Activated CD8-positive, alpha-beta T cell treated with anti-CD3 and anti-CD28 coated beads for 36 hours (primary cell): Measurements from ENCODE around the gene CFAP299. TPM values are rescaled to one million over a fixed set of nuclear protein-coding genes. Genes with fewer than 3 reads are reported as not detected.

Experiments used
- ATAC-seq: fragments of 200-7000 bp; cut with Tn5 transposase; one replicate; pipeline ENCODE4 v1.10.0; 2021; ENCODE audit warnings: mild to moderate bottlenecking, moderate library complexity
- CTCF ChIA-PET: fragments of 350-600 bp; sonication (Branson Sonifier 250); formaldehyde crosslinking; loops from one replicate; lab custom pipeline; 2021; ENCODE audit warnings: antibody characterized with exemption; lab: Charles Lee
- POLR2A ChIA-PET: fragments of 350-600 bp; sonication (Branson Sonifier 250); formaldehyde crosslinking; loops from one replicate; lab custom pipeline; 2021; ENCODE audit warnings: antibody characterized with exemption; lab: Charles Lee
- DNase-seq: peaks from one replicate; pipeline ENCODE4 v3.0.0-alpha.2; 2020
- H3K27ac Mint-ChIP-seq: one replicate; pipeline ENCODE4 v1.8.0; 2021; ENCODE audit warnings: mild to moderate bottlenecking, mixed read lengths
- H3K27me3 Mint-ChIP-seq: one replicate; pipeline ENCODE4 v1.8.0; 2021; ENCODE audit warnings: mixed read lengths
- H3K36me3 Mint-ChIP-seq: one replicate; pipeline ENCODE4 v1.8.0; 2021; ENCODE audit warnings: low read depth, mixed read lengths
- H3K4me1 Mint-ChIP-seq: one replicate; pipeline ENCODE4 v1.8.0; 2021; ENCODE audit warnings: low read depth, mixed read lengths
- H3K4me3 Mint-ChIP-seq: one replicate; pipeline ENCODE4 v1.8.0; 2021; ENCODE audit warnings: mild to moderate bottlenecking, moderate library complexity, mixed read lengths
- H3K9me3 Mint-ChIP-seq: one replicate; pipeline ENCODE4 v1.8.0; 2021; ENCODE audit warnings: mixed read lengths
- intact Hi-C: fragments of 100-400 bp; cut with micrococcal nuclease; formaldehyde crosslinking; loops from one replicate; pipeline ENCODE4 v1.10.0; 2022
- total RNA-seq, 2 experiments: library from RNA; stranded (reverse); gene quantifications; one replicate each; pipeline ENCODE4 v1.2.3, GENCODE V29; 2021
- TF ChIP-seq, protein P1 (sequence below): fragments of 200-600 bp; IDR thresholded peaks from one replicate; pipeline ENCODE4 v1.8.0; 2022; ENCODE audit warnings: antibody characterized with exemption, mild to moderate bottlenecking

Gene CFAP299
- total RNA-seq, 2 experiments from 2014 or later = not detected

DNA sequence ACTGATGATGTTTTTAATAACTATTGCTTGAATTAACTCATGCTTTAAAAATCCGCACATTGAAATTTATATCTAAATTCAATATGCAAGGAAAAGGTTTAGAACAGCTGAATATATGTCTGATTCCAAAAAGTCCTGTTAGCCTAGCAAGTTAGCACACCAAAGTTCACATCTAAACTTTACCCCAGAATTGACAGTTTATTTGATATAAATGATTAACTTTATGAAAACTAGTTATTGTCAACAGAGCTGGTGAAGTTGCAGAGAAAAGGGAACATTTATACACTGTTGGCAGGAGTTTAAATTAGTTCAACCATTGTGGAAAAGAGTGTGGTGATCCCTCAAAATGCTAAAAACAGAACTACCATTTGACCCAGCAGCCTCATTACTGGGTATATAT, 574.4 kb downstream of the CFAP299 start:
- Mint-ChIP-seq H3K27me3 (no peaks in the 10 kb centered on the region), H3K9me3 (peaks cover 11% of the 10 kb centered on the region), H3K27ac (no peak overlapping the region), H3K4me3 (no peak overlapping the region), H3K4me1 (peaks cover 2% of the 10 kb centered on the region), H3K36me3 (peaks cover 6% of the 10 kb centered on the region)
- TF ChIP-seq, protein P1, sequence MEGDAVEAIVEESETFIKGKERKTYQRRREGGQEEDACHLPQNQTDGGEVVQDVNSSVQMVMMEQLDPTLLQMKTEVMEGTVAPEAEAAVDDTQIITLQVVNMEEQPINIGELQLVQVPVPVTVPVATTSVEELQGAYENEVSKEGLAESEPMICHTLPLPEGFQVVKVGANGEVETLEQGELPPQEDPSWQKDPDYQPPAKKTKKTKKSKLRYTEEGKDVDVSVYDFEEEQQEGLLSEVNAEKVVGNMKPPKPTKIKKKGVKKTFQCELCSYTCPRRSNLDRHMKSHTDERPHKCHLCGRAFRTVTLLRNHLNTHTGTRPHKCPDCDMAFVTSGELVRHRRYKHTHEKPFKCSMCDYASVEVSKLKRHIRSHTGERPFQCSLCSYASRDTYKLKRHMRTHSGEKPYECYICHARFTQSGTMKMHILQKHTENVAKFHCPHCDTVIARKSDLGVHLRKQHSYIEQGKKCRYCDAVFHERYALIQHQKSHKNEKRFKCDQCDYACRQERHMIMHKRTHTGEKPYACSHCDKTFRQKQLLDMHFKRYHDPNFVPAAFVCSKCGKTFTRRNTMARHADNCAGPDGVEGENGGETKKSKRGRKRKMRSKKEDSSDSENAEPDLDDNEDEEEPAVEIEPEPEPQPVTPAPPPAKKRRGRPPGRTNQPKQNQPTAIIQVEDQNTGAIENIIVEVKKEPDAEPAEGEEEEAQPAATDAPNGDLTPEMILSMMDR = no peak
- intact Hi-C loops = no loop called here
- ChIA-PET POLR2A (interaction anchor here (0.6 kb wide), 1 partner anchor 125 kb away, joined by 3 read pairs; no protein-coding TSS in a partner anchor), CTCF (no interaction called here)
- DNase-seq (no peak), ATAC-seq (no peak)

DNA sequence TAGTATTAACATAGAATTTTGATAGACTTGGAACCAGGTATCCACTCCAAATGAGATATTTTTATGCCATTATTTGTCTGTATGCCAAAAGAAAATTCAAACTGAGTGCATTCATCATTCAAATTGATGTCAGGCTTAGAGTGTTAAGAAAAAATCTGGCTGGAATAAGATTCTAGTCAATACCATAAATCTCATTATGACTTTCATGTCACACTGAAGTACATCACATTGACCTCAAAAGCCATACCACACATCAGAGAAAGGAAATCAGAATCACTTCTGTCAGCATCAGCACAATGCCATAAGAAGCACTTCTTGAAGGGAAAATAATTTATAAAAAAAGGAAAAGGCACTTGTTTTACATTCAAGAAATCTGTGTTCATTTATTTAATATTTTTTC, 575.9 kb downstream of the CFAP299 start:
- Mint-ChIP-seq H3K9me3 (peaks cover 7% of the 10 kb centered on the region), H3K4me1 (peaks cover 2% of the 10 kb centered on the region), H3K27ac (no peak overlapping the region), H3K36me3 (peaks cover 6% of the 10 kb centered on the region), H3K27me3 (no peaks in the 10 kb centered on the region), H3K4me3 (no peak overlapping the region)
- ATAC-seq = no peak
- CTCF ChIA-PET = no interaction called here
- TF ChIP-seq, protein P1 = no peak
- intact Hi-C loops = no loop called here
- DNase-seq = no peak
- POLR2A ChIA-PET = no interaction called here

DNA sequence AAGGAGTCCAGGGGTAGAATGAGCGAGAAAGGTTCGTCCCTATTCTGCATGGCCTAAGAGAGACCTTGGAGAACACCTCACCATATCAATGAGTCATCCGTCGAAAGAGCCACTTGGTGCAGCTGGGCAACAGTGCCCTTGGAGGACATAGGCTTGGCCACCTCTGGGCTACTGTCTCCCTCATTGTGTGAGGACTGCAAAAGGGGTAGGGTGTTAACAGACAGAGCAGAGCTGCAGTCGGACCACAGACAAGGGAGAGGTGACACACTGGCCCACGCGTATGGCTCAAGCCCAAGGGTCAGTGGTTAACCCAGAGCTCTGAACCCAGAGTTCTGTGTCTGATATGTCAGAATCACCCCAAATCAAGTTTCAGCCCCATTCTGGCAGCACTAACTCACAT, 576.8 kb downstream of the CFAP299 start:
- POLR2A ChIA-PET = no interaction called here
- H3K4me1 Mint-ChIP-seq = peaks cover 2% of the 10 kb centered on the region
- peaks cover under 1% of the 10 kb centered on the region for H3K9me3 Mint-ChIP-seq

DNA sequence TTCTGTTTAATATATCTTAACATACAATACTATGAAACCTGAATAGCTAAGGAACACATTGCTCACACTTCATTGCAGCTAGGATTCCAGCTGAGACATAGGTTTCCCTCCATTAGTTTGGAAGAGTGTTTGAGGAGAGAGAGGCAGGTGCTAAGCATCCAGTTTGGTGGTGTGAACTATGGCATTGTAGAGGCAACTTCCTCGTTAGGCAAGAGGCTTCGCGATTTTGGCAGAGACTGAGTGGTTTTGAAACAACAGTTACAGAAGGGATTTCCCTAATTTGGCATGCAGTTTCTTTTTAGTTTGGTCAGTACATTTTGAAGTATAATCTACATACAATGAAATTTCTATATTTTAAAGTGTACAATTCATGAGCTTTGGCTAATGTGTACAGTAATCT, 577.9 kb downstream of the CFAP299 start:
- POLR2A ChIA-PET = no interaction called here
- ATAC-seq (no peak), DNase-seq (peak; percentile 19)
- CTCF ChIA-PET = no interaction called here
- intact Hi-C loops = no loop called here
- TF ChIP-seq, protein P1 = no peak
- no peaks in the 10 kb centered on the region for H3K27me3 Mint-ChIP-seq
- no peaks in the 10 kb centered on the region for H3K9me3 Mint-ChIP-seq
- H3K27ac Mint-ChIP-seq = no peak overlapping the region
- no peaks in the 10 kb centered on the region for H3K36me3 Mint-ChIP-seq
- peaks cover 2% of the 10 kb centered on the region for H3K4me1 Mint-ChIP-seq
- H3K4me3 Mint-ChIP-seq = no peak overlapping the region

More for the DNA sequence above, 576.8 kb downstream of the CFAP299 start:
- no peak overlapping the region for H3K4me3 Mint-ChIP-seq
- TF ChIP-seq, protein P1 = no peak
- peaks cover under 1% of the 10 kb centered on the region for H3K36me3 Mint-ChIP-seq
- no peaks in the 10 kb centered on the region for H3K27me3 Mint-ChIP-seq
- no peak overlapping the region for H3K27ac Mint-ChIP-seq
- intact Hi-C loops = no loop called here
- DNase-seq = no peak
- ATAC-seq = no peak
- CTCF ChIA-PET = interaction anchor here (0.8 kb wide), 1 partner anchor 128 kb away, joined by 3 read pairs; no protein-coding TSS in a partner anchor

DNA sequence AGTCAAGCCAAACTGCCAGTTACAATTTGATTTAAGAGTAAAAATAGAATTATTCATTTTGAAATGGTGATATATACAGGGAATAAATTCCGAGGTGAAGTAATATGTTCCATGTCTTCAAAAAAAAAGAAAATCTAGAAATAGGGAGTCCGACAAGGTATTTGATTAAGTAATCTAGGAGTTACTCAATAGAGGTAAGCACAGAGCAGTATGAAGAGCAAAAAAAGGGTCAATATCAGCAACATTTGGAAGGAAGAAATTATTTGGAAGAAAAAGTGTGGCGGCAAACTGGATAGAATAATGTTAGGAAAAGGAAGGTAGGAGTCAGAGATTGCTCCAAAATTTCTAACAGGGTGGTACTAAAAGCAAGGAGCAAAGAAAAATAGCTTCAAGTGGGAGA, 581.2 kb downstream of the CFAP299 start:
- H3K4me1 Mint-ChIP-seq = peaks cover 2% of the 10 kb centered on the region
- POLR2A ChIA-PET = no interaction called here
- H3K36me3 Mint-ChIP-seq = no peaks in the 10 kb centered on the region
- H3K27ac Mint-ChIP-seq = no peak overlapping the region
- H3K9me3 Mint-ChIP-seq = no peaks in the 10 kb centered on the region
- TF ChIP-seq, protein P1 = no peak
- H3K27me3 Mint-ChIP-seq = no peaks in the 10 kb centered on the region
- intact Hi-C loops = no loop called here
- CTCF ChIA-PET = no interaction called here
- no peak for DNase-seq
- ATAC-seq = no peak
- no peak overlapping the region for H3K4me3 Mint-ChIP-seq
